8988T (cell line): ENCODE data around the gene DPH2.

Source experiments
- DNase-seq: peaks from one replicate; pipeline ENCODE4 v3.0.0; 2011

The DPH2 gene

GRCh38 chr1:43985984-43986595 lies 16.3 kb downstream of the DPH2 start:
- DNase-seq = no peak

DNA sequence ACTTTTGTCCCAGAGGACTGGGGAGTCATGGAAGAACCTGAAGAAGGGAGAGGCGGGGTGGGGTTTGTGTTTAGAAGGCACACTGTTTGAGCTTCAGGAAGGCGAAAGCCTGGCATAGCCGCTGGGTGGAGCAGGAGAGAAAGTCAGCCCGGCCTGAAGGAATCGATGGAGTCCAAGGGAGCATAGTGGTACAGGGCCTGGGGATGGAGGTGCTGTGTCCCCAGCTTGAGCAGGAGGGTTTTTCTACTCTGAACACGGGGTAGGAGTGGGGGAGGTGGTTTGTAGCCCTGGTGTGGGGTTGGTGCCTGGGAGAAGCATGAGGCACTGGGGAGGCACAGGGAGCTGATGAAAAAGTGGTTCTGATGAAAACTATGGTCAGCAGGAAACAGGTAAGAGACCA lies 16.9 kb downstream of the DPH2 start:
- no peak for DNase-seq

DNA sequence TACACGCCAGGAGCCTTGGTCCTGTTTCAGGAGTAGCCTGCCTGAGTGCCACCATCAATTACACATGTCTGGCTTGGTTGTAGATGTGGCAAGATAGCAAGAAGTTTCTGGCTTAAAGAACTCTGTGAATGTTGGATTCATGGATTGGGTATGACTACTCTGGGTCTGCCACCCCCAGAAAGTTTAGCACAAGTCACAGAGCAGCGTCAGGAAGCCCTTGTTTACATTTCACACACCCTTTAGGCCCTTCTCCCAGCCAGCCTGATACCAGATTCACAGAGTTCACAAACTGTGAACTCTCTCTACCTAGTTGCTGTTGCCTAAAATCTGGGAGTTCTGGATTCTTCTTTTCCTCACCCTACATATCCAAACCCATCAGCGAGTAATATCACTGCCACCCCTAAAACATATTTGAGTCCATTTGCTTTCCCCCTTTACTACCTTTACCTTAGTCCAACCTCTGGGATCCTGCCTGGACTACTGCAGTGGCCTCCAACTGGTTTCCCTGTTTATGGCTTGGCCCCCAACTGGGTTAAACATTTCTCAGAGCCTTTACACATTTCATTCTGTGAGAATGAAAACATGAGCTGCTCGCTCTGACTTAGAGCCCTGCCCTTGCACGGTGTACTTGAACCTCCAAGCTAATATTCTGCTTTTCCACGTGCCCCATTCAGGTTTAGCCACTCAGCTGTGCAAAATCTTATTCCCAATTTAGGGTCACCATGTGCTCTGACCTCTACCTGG lies 17.5 kb downstream of the DPH2 start:
- DNase-seq = no peak

- DNase-seq = no peak
These were observed 20.7 kb downstream of the DPH2 start for GRCh38 chr1:43990271-43991199.

DNA sequence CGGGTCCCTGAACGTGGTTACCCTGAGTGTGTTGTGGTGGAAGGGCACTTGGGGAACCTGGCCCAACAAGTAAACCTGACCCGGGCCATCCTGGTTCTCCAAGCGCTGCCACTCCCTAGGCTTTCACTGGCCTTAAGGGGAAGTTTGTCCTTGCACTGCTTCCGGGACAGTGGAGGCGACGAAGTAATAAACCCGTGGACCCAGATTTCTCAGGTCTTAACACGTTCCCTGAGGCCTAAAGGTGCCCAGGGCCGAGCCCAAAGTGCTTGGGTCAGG lies 21.3 kb downstream of the DPH2 start:
- no peak for DNase-seq

DNA sequence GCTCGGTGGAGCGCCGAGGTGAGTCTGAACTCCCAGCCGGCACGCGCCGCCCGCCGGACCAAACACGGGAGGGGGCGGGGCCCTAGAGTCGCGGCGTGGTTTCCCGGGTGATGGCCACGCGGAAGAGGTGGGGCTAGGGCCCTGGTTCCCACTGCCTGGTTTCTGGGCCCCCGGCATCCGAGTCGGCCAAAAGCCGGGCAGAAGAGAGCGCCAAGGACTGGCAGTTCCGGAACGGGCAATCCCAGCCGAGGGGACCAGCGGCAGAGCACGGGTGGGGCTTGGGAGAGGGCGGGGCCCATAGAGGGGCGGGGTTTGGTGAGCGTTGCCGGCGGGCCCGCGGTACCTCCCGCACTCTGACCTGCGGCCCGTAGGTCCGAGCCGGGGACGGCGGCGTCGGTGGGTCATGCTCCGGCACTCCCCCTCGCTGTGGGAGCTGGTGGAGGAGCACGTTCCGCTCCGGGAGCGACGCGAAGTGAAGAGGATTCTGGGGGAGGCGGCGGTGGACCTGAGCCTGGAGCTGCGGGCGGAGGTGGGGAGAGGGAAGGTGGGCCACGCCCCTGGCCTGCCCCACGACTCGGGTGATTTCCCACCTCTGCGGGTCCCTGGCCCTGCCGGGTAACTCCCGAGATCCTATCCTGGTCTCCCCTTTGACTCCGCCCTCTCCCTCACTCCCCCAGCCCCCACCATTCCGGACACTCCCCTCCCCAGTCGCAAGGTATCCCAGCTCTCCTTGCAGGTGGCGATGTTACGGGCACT lies 21.8 kb downstream of the DPH2 start, which contains the start of gene CCDC24:
Gene CCDC24 (plus strand): TSS at position 124 of the 756 bp plus-strand sequence. CDS start 280 bp downstream, at position 404.
- DNase-seq = peak; percentile 80

- DNase-seq = no peak
These were observed 22.6 kb downstream of the DPH2 start for GRCh38 chr1:43992232-43992995.

DNA sequence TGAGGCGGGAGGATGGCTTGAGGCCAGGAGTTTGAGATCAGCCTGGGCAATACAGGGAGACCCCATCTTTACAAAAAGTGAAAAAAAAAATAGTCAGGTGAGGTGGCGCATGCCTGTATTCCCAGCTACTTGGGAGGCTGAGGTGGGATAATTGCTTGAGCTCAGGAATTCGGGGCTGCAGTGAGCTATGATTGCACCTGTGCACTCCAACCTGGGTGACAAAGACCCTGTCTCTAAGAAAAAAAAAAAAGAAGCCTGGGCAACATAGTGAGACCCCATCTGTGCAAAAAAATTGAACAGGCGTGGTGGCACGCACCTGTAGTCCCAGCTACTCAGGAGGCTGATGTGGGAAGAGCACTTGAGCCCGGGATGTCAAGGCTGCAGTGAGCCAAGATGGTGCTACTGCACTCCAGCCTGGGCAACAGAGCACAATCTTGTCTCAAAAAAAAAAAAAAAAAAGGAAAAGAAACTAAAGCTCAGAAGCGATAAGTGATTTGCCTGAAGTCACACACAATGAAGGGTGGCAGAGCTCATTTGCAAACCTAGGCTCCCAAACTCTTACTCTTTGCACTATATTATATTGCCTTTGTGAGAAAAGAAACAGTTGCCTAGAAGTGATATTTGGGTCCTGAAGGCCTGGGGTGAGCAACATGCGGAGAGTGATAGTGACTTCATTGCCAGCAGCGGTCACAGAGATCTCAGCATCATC lies 23.6 kb downstream of the DPH2 start:
- no peak for DNase-seq

GRCh38 chr1:43994071-43994470 lies 24.3 kb downstream of the DPH2 start:
- no peak for DNase-seq

GRCh38 chr1:43994794-43995790 lies 25.3 kb downstream of the DPH2 start:
- DNase-seq = peak; percentile 71

GRCh38 chr1:43995984-43996732 lies 26.3 kb downstream of the DPH2 start:
- no peak for DNase-seq

GRCh38 chr1:43996733-43997115 lies 26.9 kb downstream of the DPH2 start:
- no peak for DNase-seq

DNA sequence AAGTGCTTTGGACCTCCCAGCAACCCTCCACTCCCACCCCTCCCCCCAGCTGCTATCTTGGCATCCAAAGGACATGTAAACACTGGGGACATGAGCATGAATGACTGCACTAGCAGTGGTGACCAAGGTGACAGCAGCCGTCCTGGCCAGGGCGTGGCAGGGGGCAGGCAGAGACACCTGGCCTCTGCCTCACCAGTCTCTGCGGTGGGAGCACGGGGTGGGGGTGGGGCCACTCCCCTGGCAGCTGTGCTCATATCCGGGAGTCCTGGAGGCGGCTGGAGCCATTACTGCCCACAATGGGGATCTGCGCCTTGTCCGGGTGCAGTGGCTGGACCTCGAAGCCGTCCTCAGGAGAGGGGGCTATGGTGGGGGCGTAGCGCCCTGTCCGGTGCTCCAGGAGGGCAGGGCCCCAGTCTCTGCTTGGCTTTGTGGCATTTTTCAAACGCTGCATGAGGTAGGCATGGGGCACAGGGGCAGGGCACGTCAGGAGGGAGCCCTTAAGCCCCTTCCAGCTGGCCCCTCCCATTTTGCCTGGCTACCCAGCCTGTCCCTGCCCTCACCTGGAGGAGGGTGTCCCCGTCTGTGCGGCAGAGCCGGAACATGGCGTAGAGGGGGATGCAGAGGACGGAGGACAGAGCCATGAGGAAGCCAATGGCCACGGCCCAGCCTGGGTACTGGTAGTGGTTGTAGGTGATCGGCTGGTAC lies 27.6 kb downstream of the DPH2 start:
- DNase-seq = no peak

- DNase-seq = no peak
These were observed 28.2 kb downstream of the DPH2 start for GRCh38 chr1:43998000-43998378.

GRCh38 chr1:43999455-43999854 lies 29.6 kb downstream of the DPH2 start:
- no peak for DNase-seq

DNA sequence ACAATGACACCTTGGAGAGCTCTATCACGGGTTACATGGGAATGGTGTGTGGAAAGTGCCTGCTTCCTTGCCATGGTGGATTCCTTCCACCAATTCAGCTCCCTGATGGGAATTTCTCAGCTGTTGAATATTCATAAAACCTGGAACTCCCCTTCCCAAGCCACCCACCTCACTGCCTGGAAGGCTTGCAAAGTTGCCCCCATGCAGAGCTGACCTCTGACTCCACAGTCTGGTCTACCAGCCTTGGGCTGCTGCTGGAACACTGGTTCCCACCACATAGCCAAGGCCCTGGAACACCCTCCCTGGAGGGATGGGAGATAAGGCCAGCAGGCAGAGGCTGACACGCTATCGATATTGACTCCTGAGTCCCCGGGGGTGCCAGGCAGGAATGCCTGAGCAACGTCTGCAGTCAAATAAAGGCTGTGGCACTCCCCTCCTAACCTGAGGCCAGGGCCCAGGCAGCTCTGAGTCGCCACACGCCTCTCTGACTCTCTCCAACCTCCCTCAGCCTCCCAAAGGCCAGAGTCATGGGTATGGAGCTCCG lies 30.4 kb downstream of the DPH2 start:
- DNase-seq = no peak

GRCh38 chr1:44002165-44002564 lies 32.4 kb downstream of the DPH2 start:
- DNase-seq = no peak

GRCh38 chr1:44002606-44003157 lies 32.9 kb downstream of the DPH2 start:
- DNase-seq = no peak
